Ishikawa (cell line): ENCODE results near the gene LLGL2.

Source experiments
- CEBPB ChIP-seq: IDR thresholded peaks from 2 replicates; pipeline ENCODE4 v1.6.1; 2012
- CREB1 ChIP-seq: IDR thresholded peaks from 2 replicates; pipeline ENCODE4 v1.6.1; 2012; ENCODE audit warnings: low read depth
- EGR1 ChIP-seq: IDR thresholded peaks from 2 replicates; pipeline ENCODE4 v1.6.1; 2012
- EP300 ChIP-seq: IDR thresholded peaks from 2 replicates; pipeline ENCODE4 v1.6.1; 2012; ENCODE audit warnings: borderline replicate concordance
- FOXM1 ChIP-seq: IDR thresholded peaks from 2 replicates; pipeline ENCODE4 v1.6.1; 2012; ENCODE audit warnings: low read depth, borderline replicate concordance
- MAX ChIP-seq: IDR thresholded peaks from 2 replicates; pipeline ENCODE4 v1.6.1; 2012
- NFIC ChIP-seq: IDR thresholded peaks from 2 replicates; pipeline ENCODE4 v1.6.1; 2012
- RAD21 ChIP-seq: IDR thresholded peaks from 2 replicates; pipeline ENCODE4 v1.6.1; 2012; ENCODE audit warnings: low read depth
- REST ChIP-seq: IDR thresholded peaks from 2 replicates; pipeline ENCODE4 v1.6.1; 2012; ENCODE audit warnings: low read depth, mild to moderate bottlenecking
- TAF1 ChIP-seq: IDR thresholded peaks from 2 replicates; pipeline ENCODE4 v1.6.1; 2012; ENCODE audit warnings: low read depth, mild to moderate bottlenecking
- TCF12 ChIP-seq: IDR thresholded peaks from 2 replicates; pipeline ENCODE4 v1.6.1; 2012; ENCODE audit warnings: low read depth
- TEAD4 ChIP-seq: IDR thresholded peaks from 2 replicates; pipeline ENCODE4 v1.6.1; 2012
- USF1 ChIP-seq: IDR thresholded peaks from 2 replicates; pipeline ENCODE4 v1.6.1; 2012
- YY1 ChIP-seq: IDR thresholded peaks from 2 replicates; pipeline ENCODE4 v1.6.1; 2012; ENCODE audit warnings: low read depth
- ZBTB7A ChIP-seq: IDR thresholded peaks from 2 replicates; pipeline ENCODE4 v1.6.1; 2012; ENCODE audit warnings: low read depth

LLGL2 gene

GRCh38 chr17:75595284-75595919 is 69.9 kb downstream of the LLGL2 start:
- no peak for TF ChIP-seq REST

- no peak for TF ChIP-seq FOXM1
- no peak for TF ChIP-seq RAD21
- TF ChIP-seq REST: no peak
- TF ChIP-seq USF1: no peak
- no peak for TF ChIP-seq NFIC
- no peak for TF ChIP-seq TEAD4
- no peak for TF ChIP-seq EP300
Measured at GRCh38 chr17:75595920-75596313, 70.4 kb downstream of the LLGL2 start.

- TF ChIP-seq USF1: no peak
- no peak for TF ChIP-seq RAD21
- no peak for TF ChIP-seq YY1
- TF ChIP-seq NFIC: no peak
- TF ChIP-seq EGR1: no peak
- TF ChIP-seq REST: no peak
- TF ChIP-seq ZBTB7A: no peak
- no peak for TF ChIP-seq EP300
- TF ChIP-seq CREB1: no peak
- TF ChIP-seq TAF1: no peak
- TF ChIP-seq CEBPB: no peak
- no peak for TF ChIP-seq MAX
Measured at GRCh38 chr17:75596320-75597087, 71.0 kb downstream of the LLGL2 start.

GRCh38 chr17:75601057-75601987 is 75.8 kb downstream of the LLGL2 start:
- TF ChIP-seq TAF1 (no peak), TEAD4 (no peak), NFIC (0 out of 2 replicates have a peak, but pooled peaks have one; percentile 23), FOXM1 (no peak), ZBTB7A (0 out of 2 replicates have a peak, but pooled peaks have one; percentile 14), RAD21 (peak; percentile 70), CEBPB (no peak), CREB1 (no peak), TCF12 (no peak), MAX (peak; percentile 69), EGR1 (no peak), USF1 (no peak), EP300 (no peak), REST (no peak), YY1 (peak; percentile 49; the same call in 1 of the 2 replicates)
